ENCODE results near the gene KRT84. TPM values are rescaled to one million over a fixed set of nuclear protein-coding genes. Genes with fewer than 3 reads are reported as not detected.

The KRT84 gene
- total and polyA plus RNA-seq, 9 of the 15 experiments (the other 6 are each of a cell fraction or from before 2014, with no cell fraction given): not detected

- Histone ChIP-seq H3K9me3 (replicated peaks; ENCODE audit: control insufficient read depth, insufficient read depth, low read depth, low read length) (no peaks in the 10 kb centered on the region), H4K20me1 (replicated peaks; ENCODE audit: control insufficient read depth, insufficient read depth, low read length) (peaks cover 3% of the 10 kb centered on the region; the same call in 1 of the 2 replicates), H3K27me3 (ENCODE audit: control insufficient read depth in 2 of 2, insufficient read depth in 2 of 2, low read length in 2 of 2) (peaks cover 0 to 29% of the 10 kb centered on the region in 2 experiments; a peak in 3 of 5 replicates), H3K9me1 (ENCODE audit: control insufficient read depth, insufficient read depth, low read length) (peaks cover 3% of the 10 kb centered on the region), H3K4me1 (replicated peaks in 1 of 2; ENCODE audit: control insufficient read depth in 2 of 2, insufficient read depth in 2 of 2, low read length in 2 of 2) (no peaks in the 10 kb centered on the region), H3K4me3 (no peak overlapping the region), H2AFZ (ENCODE audit: low read depth, low read length) (no peak overlapping the region), H3K27ac (ENCODE audit: extremely low read depth, low read depth, low read length) (no peak overlapping the region), H3K4me2 (ENCODE audit: insufficient read depth, low read length) (no peak overlapping the region), H3K79me2 (ENCODE audit: control insufficient read depth, insufficient read depth, low read length) (no peaks in the 10 kb centered on the region), H3K9ac (ENCODE audit: insufficient read depth in 1 of 2, low read depth in 2 of 2, low read length in 2 of 2) (no peak overlapping the region), H3K36me3 (ENCODE audit: control insufficient read depth, insufficient read depth, low read length) (no peaks in the 10 kb centered on the region)
- FAIRE-seq (no peak), DNase-seq (ENCODE audit: extremely low read depth in 1 of 4, low spot score in 3 of 4) (no peak), ATAC-seq (no peak)
- intact Hi-C loops (cut with micrococcal nuclease) (no loop called here), in situ Hi-C loops (cut with MboI) (loop anchor here (10.0 kb wide), 1 partner anchor 762 kb away; the partner anchor contains the start of genes CSAD and ZNF740)
- 3% methylated on average over 6 of the region's 6 CpGs for WGBS (ENCODE audit: insufficient coverage, low coverage, missing lambda C conversion rate)
- ChIA-PET CTCF (ENCODE audit: low intra/inter-chr PET ratio) (no interaction called here), POLR2A (interaction anchor here (0.7 kb wide), 1 partner anchor 18 kb away, joined by 3 read pairs; no protein-coding TSS in a partner anchor)
- no TSS peak for BruUV-seq (replicated peaks)
- TF ChIP-seq MLLT1 (IDR thresholded peaks at IDR 0.05) (no peak), EWSR1 (IDR thresholded peaks at IDR 0.05; ENCODE audit: borderline replicate concordance, low read depth, partially characterized antibody) (no peak), NR1H2 (CRISPR knock-in tag; IDR thresholded peaks at IDR 0.05) (no peak), ZNF431 (CRISPR knock-in tag; IDR thresholded peaks at IDR 0.05) (no peak), GTF3C2 (IDR thresholded peaks at IDR 0.05; ENCODE audit: borderline replicate concordance, extremely low read depth, insufficient read length) (no peak), ZC3H4 (CRISPR knock-in tag; IDR thresholded peaks at IDR 0.05; ENCODE audit: borderline replicate concordance) (no peak), ERF (CRISPR knock-in tag; IDR thresholded peaks at IDR 0.05) (no peak), ASH1L (IDR thresholded peaks at IDR 0.05; ENCODE audit: borderline replicate concordance, low read depth, partially characterized antibody) (no peak), PURB (CRISPR knock-in tag; IDR thresholded peaks at IDR 0.05; ENCODE audit: low read depth) (no peak), ZNF224 (CRISPR knock-in tag; IDR thresholded peaks at IDR 0.05) (no peak), CHCHD3 (CRISPR knock-in tag; IDR thresholded peaks at IDR 0.05) (no peak), HDAC6 (IDR thresholded peaks at IDR 0.05; ENCODE audit: low read depth, low read length) (no peak), HCFC1 (IDR thresholded peaks at IDR 0.05; ENCODE audit: low read depth, low read length) (no peak), DACH1 (IDR thresholded peaks at IDR 0.05; ENCODE audit: partially characterized antibody) (no peak)
- TF ChIP-seq, protein P1, sequence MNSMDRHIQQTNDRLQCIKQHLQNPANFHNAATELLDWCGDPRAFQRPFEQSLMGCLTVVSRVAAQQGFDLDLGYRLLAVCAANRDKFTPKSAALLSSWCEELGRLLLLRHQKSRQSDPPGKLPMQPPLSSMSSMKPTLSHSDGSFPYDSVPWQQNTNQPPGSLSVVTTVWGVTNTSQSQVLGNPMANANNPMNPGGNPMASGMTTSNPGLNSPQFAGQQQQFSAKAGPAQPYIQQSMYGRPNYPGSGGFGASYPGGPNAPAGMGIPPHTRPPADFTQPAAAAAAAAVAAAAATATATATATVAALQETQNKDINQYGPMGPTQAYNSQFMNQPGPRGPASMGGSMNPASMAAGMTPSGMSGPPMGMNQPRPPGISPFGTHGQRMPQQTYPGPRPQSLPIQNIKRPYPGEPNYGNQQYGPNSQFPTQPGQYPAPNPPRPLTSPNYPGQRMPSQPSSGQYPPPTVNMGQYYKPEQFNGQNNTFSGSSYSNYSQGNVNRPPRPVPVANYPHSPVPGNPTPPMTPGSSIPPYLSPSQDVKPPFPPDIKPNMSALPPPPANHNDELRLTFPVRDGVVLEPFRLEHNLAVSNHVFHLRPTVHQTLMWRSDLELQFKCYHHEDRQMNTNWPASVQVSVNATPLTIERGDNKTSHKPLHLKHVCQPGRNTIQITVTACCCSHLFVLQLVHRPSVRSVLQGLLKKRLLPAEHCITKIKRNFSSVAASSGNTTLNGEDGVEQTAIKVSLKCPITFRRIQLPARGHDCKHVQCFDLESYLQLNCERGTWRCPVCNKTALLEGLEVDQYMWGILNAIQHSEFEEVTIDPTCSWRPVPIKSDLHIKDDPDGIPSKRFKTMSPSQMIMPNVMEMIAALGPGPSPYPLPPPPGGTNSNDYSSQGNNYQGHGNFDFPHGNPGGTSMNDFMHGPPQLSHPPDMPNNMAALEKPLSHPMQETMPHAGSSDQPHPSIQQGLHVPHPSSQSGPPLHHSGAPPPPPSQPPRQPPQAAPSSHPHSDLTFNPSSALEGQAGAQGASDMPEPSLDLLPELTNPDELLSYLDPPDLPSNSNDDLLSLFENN (IDR thresholded peaks at IDR 0.05; ENCODE audit: low read depth in 2 of 2, low read length in 2 of 2): no peak
Measured at GRCh38 chr12:52423035-52423434, 37.6 kb upstream of the KRT84 start.
